ENCODE measurements around the gene IGHMBP2.

The IGHMBP2 gene

GRCh38 chr11:68980776-68981065, 77.0 kb downstream of the IGHMBP2 start, which contains the start of gene MRGPRD:
Gene MRGPRD (minus strand): TSS chr11:68980986. CDS start chr11:68980986, 0 bp downstream.
- DNase-seq (ENCODE audit: low read depth in 2 of 2): no peak

GRCh38 chr11:68982134-68982533, 78.4 kb downstream of the IGHMBP2 start:
- DNase-seq (ENCODE audit: low read depth in 2 of 2): no peak

GRCh38 chr11:68983801-68984200, 80.1 kb downstream of the IGHMBP2 start:
- no peak for DNase-seq (ENCODE audit: low read depth in 2 of 2)

- DNase-seq (ENCODE audit: low read depth in 2 of 2): no peak
Observed at GRCh38 chr11:68987211-68987610, 83.5 kb downstream of the IGHMBP2 start.

GRCh38 chr11:68988491-68988890, 84.8 kb downstream of the IGHMBP2 start:
- no peak for DNase-seq (ENCODE audit: low read depth in 2 of 2)
